ENCODE measurements around the gene SMIM27. TPM values are rescaled to one million over a fixed set of nuclear protein-coding genes. Genes with fewer than 3 reads are reported as not detected.
A peak's percentile ranks its signal among the peaks of the same experiment; 100 is the strongest.
"Not testable (repeated sequence)": the region's sequence is repeated elsewhere in the genome, so short reads cannot be mapped to it uniquely, and the experiment has no call there.

SMIM27 gene
- total RNA-seq, 2 experiments from 2014 or later, result 18.5 to 19.5 TPM

DNA sequence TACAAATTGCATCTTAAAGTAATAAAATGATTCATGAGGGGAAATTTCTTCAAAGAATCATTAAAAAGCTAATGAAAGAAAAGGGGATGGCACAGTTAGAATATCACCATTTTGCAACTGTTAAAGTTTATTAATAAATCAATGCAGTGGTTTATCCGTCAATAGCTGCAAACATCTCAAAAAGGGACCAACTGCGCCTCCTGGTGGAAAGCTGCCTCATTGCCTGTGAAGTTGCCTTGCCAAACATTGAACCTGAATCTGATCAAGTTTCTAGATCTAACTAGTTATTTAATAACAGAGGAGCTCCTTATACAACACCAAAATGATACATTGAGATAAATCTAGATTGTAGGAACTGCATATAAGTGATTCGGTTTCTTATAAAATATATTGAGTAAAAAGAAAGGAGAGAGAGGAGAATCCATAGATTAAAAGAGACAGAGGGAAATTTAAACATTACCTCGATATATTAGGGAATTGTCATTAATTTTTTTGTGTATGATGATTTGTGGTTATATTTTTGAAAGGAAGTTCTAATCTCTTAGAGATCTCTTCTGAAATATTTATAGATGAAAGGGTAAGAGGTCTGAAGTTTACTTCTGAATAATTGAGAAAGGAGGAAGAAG, 27.7 kb downstream of the SMIM27 start:
- intact Hi-C loops (cut with micrococcal nuclease), result loop anchor here (1.0 to 10.0 kb wide), 4 partner anchors 125 to 388 kb away; no protein-coding TSS in a partner anchor
- H3K4me1 Mint-ChIP-seq (ENCODE audit: low read depth), result no peaks in the 10 kb centered on the region
- ChIA-PET POLR2A (interaction anchor here (1.6 kb wide), 1 partner anchor 201 kb away, joined by 6 read pairs; no protein-coding TSS in a partner anchor), CTCF (interaction anchor here (0.6 to 8.2 kb wide), 43 partner anchors 7 to 422 kb away, joined by 3 to 502 read pairs (median 5); partner anchors contain the start of genes ACO1, APTX, NDUFB6 and RIGI)
- H3K27me3 Mint-ChIP-seq, result peaks cover 14% of the 10 kb centered on the region
- H3K36me3 Mint-ChIP-seq, result no peaks in the 10 kb centered on the region
- no peak overlapping the region for H3K27ac Mint-ChIP-seq
- DNase-seq, result peak; percentile 84
- no peak overlapping the region for H3K4me3 Mint-ChIP-seq
- no peaks in the 10 kb centered on the region for H3K9me3 Mint-ChIP-seq

- ChIA-PET CTCF (interaction anchor here (0.7 to 8.2 kb wide), 21 partner anchors 8 to 388 kb away, joined by 3 to 502 read pairs (median 6); partner anchors contain the start of genes ACO1, NDUFB6 and RIGI), POLR2A (no interaction called here)
- Mint-ChIP-seq H3K36me3 (no peaks in the 10 kb centered on the region), H3K27me3 (peaks cover 17% of the 10 kb centered on the region), H3K9me3 (no peaks in the 10 kb centered on the region), H3K27ac (no peak overlapping the region), H3K4me3 (no peak overlapping the region), H3K4me1 (ENCODE audit: low read depth) (no peaks in the 10 kb centered on the region)
- DNase-seq, result no peak
- intact Hi-C loops (cut with micrococcal nuclease), result loop anchor here (10.0 kb wide), 2 partner anchors 124 to 264 kb away; no protein-coding TSS in a partner anchor
These were observed 28.6 kb downstream of the SMIM27 start for GRCh38 chr9:32580631-32581300.

- DNase-seq, result peak; percentile 22
- peaks cover 20% of the 10 kb centered on the region for H3K27me3 Mint-ChIP-seq
- no peaks in the 10 kb centered on the region for H3K9me3 Mint-ChIP-seq
- H3K4me1 Mint-ChIP-seq (ENCODE audit: low read depth), result no peaks in the 10 kb centered on the region
- ChIA-PET POLR2A (no interaction called here), CTCF (interaction anchor here (0.7 to 8.2 kb wide), 15 partner anchors 9 to 387 kb away, joined by 3 to 502 read pairs (median 7); partner anchors contain the start of genes ACO1 and NDUFB6)
- no peaks in the 10 kb centered on the region for H3K36me3 Mint-ChIP-seq
- no peak overlapping the region for H3K4me3 Mint-ChIP-seq
- no peak overlapping the region for H3K27ac Mint-ChIP-seq
- intact Hi-C loops (cut with micrococcal nuclease), result loop anchor here (10.0 kb wide), 2 partner anchors 123 to 263 kb away; no protein-coding TSS in a partner anchor
These were observed 29.5 kb downstream of the SMIM27 start for GRCh38 chr9:32581512-32582143.

- H3K4me1 Mint-ChIP-seq (ENCODE audit: low read depth), result no peaks in the 10 kb centered on the region
- H3K9me3 Mint-ChIP-seq, result no peaks in the 10 kb centered on the region
- no peak for DNase-seq
- H3K4me3 Mint-ChIP-seq, result no peak overlapping the region
- ChIA-PET POLR2A (no interaction called here), CTCF (interaction anchor here (1.3 to 4.1 kb wide), 3 partner anchors 13 to 383 kb away, joined by 3 to 26 read pairs (median 3); no protein-coding TSS in a partner anchor)
- no peak overlapping the region for H3K27ac Mint-ChIP-seq
- H3K27me3 Mint-ChIP-seq, result peaks cover 10% of the 10 kb centered on the region
- intact Hi-C loops (cut with micrococcal nuclease), result loop anchor here (10.0 kb wide), 2 partner anchors 120 to 260 kb away; no protein-coding TSS in a partner anchor
- no peaks in the 10 kb centered on the region for H3K36me3 Mint-ChIP-seq
These were observed 32.7 kb downstream of the SMIM27 start for GRCh38 chr9:32584784-32585183.

GRCh38 chr9:32587901-32588300, 35.8 kb downstream of the SMIM27 start:
- Mint-ChIP-seq H3K27me3 (peaks cover 14% of the 10 kb centered on the region), H3K27ac (no peak overlapping the region), H3K9me3 (no peaks in the 10 kb centered on the region), H3K4me1 (ENCODE audit: low read depth) (no peaks in the 10 kb centered on the region), H3K36me3 (no peaks in the 10 kb centered on the region), H3K4me3 (no peak overlapping the region)
- peak; percentile 26 for DNase-seq
- ChIA-PET CTCF (interaction anchor here (1.7 to 6.7 kb wide), 5 partner anchors 9 to 381 kb away, joined by 3 to 39 read pairs (median 25); no protein-coding TSS in a partner anchor), POLR2A (no interaction called here)
- intact Hi-C loops (cut with micrococcal nuclease), result loop anchor here (10.0 kb wide), 2 partner anchors 117 to 257 kb away; no protein-coding TSS in a partner anchor

GRCh38 chr9:32589083-32589723, 37.1 kb downstream of the SMIM27 start:
- Mint-ChIP-seq H3K27ac (no peak overlapping the region), H3K36me3 (no peaks in the 10 kb centered on the region), H3K27me3 (peaks cover 14% of the 10 kb centered on the region)

GRCh38 chr9:32590476-32590875, 38.3 kb downstream of the SMIM27 start:
- Mint-ChIP-seq H3K27ac (no peak overlapping the region), H3K9me3 (no peaks in the 10 kb centered on the region), H3K4me1 (ENCODE audit: low read depth) (no peaks in the 10 kb centered on the region), H3K36me3 (no peaks in the 10 kb centered on the region), H3K4me3 (no peak overlapping the region), H3K27me3 (peaks cover 12% of the 10 kb centered on the region)
- no peak for DNase-seq
- CTCF ChIA-PET, result interaction anchor here (6.7 kb wide), 1 partner anchor 378 kb away, joined by 39 read pairs; no protein-coding TSS in a partner anchor
- intact Hi-C loops (cut with micrococcal nuclease), result no loop called here
- POLR2A ChIA-PET, result no interaction called here

More at GRCh38 chr9:32589083-32589723, 37.1 kb downstream of the SMIM27 start:
- no peaks in the 10 kb centered on the region for H3K9me3 Mint-ChIP-seq
- CTCF ChIA-PET, result interaction anchor here (0.6 to 6.7 kb wide), 8 partner anchors 10 to 380 kb away, joined by 3 to 39 read pairs (median 3); no protein-coding TSS in a partner anchor
- DNase-seq, result no peak
- no peak overlapping the region for H3K4me3 Mint-ChIP-seq
- intact Hi-C loops (cut with micrococcal nuclease), result loop anchor here (1.0 to 10.0 kb wide), 3 partner anchors 116 to 379 kb away; no protein-coding TSS in a partner anchor
- no peaks in the 10 kb centered on the region for H3K4me1 Mint-ChIP-seq (ENCODE audit: low read depth)
- POLR2A ChIA-PET, result no interaction called here

DNA sequence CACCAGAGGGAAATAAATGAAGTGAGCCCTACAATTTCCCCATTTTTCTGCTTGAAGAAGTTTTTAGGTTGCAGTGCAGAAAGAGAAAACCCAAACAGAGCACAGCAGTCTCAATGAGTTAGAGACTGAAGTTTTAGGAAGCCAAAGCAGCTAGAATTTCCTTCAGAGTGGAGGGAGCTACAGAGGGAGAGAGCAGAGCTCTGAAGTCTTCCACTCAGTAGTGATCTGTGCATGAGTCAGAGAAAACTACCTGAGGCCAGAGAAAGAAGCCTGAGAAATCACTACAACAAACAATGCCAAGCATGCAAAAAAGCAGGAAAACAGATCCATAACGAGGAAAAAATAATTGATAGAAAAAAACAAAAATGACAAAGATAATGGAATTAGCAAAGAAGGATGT, 38.8 kb downstream of the SMIM27 start:
- Mint-ChIP-seq H3K9me3 (no peaks in the 10 kb centered on the region), H3K27me3 (peaks cover 9% of the 10 kb centered on the region), H3K4me3 (no peak overlapping the region), H3K36me3 (no peaks in the 10 kb centered on the region), H3K4me1 (ENCODE audit: low read depth) (no peaks in the 10 kb centered on the region), H3K27ac (no peak overlapping the region)
- intact Hi-C loops (cut with micrococcal nuclease), result no loop called here
- no peak for DNase-seq
- CTCF ChIA-PET, result interaction anchor here (1.1 to 6.7 kb wide), 2 partner anchors 212 to 378 kb away, joined by 5 to 39 read pairs; no protein-coding TSS in a partner anchor
- POLR2A ChIA-PET, result no interaction called here

- no peaks in the 10 kb centered on the region for H3K9me3 Mint-ChIP-seq
- no peaks in the 10 kb centered on the region for H3K36me3 Mint-ChIP-seq
- H3K4me1 Mint-ChIP-seq (ENCODE audit: low read depth), result no peaks in the 10 kb centered on the region
- POLR2A ChIA-PET, result no interaction called here
- no peak for DNase-seq
- CTCF ChIA-PET, result no interaction called here
- peaks cover 13% of the 10 kb centered on the region for H3K27me3 Mint-ChIP-seq
- H3K27ac Mint-ChIP-seq, result no peak overlapping the region
- H3K4me3 Mint-ChIP-seq, result no peak overlapping the region
- intact Hi-C loops (cut with micrococcal nuclease), result no loop called here
These were observed 44.2 kb downstream of the SMIM27 start for GRCh38 chr9:32596096-32596865.

DNA sequence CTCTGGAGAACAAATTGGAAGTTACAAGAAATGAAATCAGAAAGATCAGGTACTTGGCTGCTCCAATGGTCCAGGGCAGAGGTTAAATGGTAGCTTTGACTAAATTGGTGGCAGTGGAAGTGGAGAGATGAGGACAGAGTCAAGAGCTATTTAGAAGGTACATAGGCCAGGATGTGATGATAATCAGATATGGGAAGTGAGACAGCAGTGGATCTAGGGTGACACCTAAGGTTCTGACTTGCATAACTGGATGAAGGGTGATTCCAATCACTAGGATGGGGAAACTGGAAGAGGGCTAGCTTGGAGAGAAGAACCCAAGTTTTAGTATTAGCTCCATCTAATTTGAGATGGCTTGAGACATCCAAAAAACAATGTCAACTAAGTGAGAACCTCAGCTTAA, 44.8 kb downstream of the SMIM27 start:
- CTCF ChIA-PET, result no interaction called here
- POLR2A ChIA-PET, result no interaction called here
- Mint-ChIP-seq H3K27ac (no peak overlapping the region), H3K27me3 (peaks cover 13% of the 10 kb centered on the region), H3K36me3 (no peaks in the 10 kb centered on the region), H3K4me3 (no peak overlapping the region), H3K9me3 (no peaks in the 10 kb centered on the region), H3K4me1 (ENCODE audit: low read depth) (no peaks in the 10 kb centered on the region)
- no peak for DNase-seq
- intact Hi-C loops (cut with micrococcal nuclease), result no loop called here

- peaks cover 13% of the 10 kb centered on the region for H3K27me3 Mint-ChIP-seq
- DNase-seq; POLR2A ChIA-PET; H3K4me1 Mint-ChIP-seq (ENCODE audit: low read depth); H3K36me3 Mint-ChIP-seq; intact Hi-C loops (cut with micrococcal nuclease); H3K27ac Mint-ChIP-seq; H3K9me3 Mint-ChIP-seq; H3K4me3 Mint-ChIP-seq; CTCF ChIA-PET: not testable (repeated sequence)
These were observed 46.9 kb downstream of the SMIM27 start for GRCh38 chr9:32599021-32599420.
